ENCODE data around the gene NGEF.
"Not testable (repeated sequence)": the region's sequence is repeated elsewhere in the genome, so short reads cannot be mapped to it uniquely, and the experiment has no call there.

NGEF gene

GRCh38 chr2:233022561-233022960 lies 9.5 kb upstream of the NGEF start:
- DNase-seq: no peak

GRCh38 chr2:233021771-233022170 lies 8.7 kb upstream of the NGEF start:
- no peak for DNase-seq

DNA sequence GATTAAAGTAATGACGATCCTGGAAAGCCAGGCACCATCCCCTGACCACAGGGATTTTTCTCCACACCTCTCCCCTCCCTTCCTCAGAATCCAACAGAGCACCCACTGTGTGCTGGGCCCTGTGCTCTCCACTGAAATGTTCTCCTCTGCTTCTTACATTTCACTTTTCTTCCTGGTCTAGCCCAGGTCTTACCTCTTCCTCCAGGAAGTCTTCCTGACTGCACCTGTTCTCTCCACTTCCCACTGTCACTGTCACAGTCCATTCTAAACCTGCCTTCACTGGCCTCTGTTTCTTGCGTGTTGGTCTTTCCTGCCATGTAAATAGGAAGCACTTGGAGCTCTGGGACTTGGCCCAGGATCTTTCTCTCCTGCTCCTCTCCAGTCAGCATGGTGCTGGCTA lies 7.4 kb upstream of the NGEF start:
- no peak for DNase-seq

GRCh38 chr2:233019610-233020009 lies 6.6 kb upstream of the NGEF start:
- not testable (repeated sequence) for DNase-seq

- DNase-seq: no peak
Observed at GRCh38 chr2:233017947-233018346, 4.9 kb upstream of the NGEF start.

GRCh38 chr2:233015019-233015645 lies 2.1 kb upstream of the NGEF start:
- no peak for DNase-seq

GRCh38 chr2:233013650-233014049 lies 594 bp upstream of the NGEF start:
- no peak for DNase-seq

DNA sequence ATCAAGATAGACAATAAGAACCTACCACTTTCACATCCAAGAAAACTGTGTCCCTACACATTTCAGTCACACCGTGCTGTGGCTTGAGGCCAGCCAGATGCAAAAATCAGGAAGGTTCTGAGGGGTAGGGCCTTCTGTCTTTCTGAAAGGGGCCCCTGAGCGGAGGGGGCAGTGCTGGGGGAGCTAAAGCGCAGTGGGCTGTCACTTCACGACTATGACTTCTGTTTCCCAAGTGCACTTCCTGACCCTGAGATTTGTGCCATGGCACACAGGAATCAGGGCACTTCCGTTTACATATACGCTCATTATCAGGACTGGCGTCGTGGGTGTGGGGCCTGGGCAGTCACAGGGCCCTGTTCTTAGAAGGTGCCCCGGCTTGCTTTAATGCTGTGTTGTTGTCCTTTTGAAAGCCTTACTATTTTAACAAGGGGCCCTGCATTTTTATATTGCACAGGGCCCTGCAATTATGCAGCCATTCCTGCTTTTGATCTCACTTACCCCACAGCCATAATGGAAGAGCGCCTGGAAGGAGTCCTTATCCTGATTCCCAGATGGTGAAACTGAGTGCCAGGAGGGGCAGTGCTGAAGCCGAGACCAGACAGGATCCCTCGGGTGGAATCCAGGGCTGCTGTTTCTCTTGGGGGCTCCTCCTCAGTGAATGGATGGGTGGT lies 620 bp downstream of the NGEF start:
- DNase-seq: no peak

- DNase-seq: no peak
Observed at GRCh38 chr2:233011702-233012131, 1.3 kb downstream of the NGEF start.

- no peak for DNase-seq
Observed at GRCh38 chr2:233011268-233011650, 1.8 kb downstream of the NGEF start.

DNA sequence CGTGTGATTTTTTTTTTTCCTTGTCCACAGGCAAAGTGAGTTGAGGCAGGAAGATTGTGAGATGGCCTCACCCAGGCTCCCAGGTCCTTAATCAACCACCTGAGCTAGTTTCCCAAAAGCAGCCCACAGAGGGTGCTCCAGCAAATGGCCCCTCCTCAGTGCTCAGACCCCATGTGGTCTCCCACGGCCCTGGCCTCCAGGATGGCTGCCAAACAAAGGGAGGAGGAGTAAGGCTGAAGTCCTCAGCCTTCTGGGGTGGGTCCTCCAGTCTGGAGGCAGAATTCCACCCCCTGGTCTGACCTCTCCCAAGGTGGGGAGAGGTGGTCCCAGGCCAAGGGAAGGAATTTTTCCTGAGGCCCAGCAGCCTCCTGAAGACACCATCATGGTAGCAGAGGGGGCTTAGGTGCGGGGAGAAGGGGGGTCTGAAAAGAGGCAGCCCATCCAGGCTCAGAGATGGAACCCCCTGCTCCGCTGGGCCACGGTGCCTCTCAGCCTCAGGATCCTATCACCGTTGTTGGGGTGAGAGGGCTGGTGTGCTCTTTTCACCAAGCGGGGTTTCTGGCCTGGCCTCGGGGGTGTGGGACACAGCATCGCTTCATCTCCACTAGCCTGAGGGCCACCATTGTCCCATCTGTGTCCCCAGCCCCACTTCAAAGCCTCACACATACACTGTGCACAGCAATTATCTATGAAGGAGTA lies 2.3 kb downstream of the NGEF start:
- DNase-seq: no peak

- no peak for DNase-seq
Observed at GRCh38 chr2:233009661-233010060, 3.4 kb downstream of the NGEF start.

DNA sequence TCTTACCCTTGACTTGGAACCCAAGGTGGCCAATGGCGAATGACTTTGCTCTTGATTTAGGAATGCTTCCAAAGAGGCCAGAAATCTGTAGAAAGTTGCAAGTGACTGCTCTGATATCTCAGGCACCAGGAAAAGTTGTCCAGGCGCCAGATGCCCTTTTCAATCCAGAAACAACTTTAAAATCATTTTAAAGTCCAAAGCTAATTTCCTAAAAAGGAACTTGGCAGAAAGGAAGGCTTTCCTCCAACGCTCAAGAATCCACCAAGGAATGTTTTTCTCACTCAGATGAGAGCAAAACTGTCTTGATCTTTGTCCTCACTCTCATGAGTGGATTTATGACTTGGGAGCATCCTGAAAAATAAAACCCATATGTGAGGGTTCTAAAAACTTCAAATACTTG lies 5.3 kb downstream of the NGEF start:
- DNase-seq: no peak

GRCh38 chr2:233007270-233007669 lies 5.8 kb downstream of the NGEF start:
- no peak for DNase-seq

GRCh38 chr2:233006648-233007047 lies 6.4 kb downstream of the NGEF start:
- no peak for DNase-seq

- DNase-seq: no peak
Observed at GRCh38 chr2:233005096-233005495, 8.0 kb downstream of the NGEF start.

DNA sequence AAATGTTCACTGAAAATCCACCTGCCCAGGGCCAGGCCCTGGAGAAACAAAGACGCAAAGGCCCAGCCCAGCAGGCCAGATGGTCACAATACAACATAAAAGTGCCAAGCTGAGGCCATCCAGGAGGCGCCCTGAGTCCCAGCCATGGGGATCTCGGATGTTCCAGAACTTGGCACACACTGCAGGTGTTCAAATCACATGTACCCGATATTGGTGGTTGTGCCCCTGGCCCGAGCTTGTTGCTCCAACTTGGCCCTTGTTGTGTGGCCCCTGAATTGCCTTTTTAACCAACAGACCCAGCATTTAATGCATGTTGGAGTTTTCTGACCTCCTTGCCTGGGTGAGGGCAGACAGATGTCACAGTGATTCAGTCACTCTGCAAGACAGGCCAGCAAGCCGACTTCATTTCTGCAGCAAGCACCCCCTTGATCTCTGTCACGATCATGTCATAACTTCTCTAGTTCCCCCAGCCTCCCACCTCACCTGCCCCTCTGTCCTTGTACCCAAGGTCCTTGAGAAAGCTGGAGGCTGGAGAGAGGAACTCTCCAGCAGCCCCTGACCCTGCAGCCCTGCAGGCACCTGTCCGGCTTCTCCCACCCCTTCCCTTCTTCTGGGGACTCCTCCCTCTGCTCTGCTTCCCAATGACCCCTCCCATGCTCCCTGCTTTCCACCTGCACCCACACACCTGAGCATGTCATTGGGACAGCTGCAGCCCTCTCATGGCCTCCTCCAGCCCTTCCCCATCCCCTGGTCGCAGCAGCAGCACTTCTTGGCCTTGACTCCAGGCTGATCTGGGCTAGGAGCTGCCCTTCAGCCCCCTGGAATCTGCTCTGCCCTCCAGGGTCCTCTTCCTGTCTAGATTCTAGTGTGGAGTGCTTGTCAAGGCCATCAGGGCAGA lies 9.1 kb downstream of the NGEF start:
- DNase-seq: no peak

DNA sequence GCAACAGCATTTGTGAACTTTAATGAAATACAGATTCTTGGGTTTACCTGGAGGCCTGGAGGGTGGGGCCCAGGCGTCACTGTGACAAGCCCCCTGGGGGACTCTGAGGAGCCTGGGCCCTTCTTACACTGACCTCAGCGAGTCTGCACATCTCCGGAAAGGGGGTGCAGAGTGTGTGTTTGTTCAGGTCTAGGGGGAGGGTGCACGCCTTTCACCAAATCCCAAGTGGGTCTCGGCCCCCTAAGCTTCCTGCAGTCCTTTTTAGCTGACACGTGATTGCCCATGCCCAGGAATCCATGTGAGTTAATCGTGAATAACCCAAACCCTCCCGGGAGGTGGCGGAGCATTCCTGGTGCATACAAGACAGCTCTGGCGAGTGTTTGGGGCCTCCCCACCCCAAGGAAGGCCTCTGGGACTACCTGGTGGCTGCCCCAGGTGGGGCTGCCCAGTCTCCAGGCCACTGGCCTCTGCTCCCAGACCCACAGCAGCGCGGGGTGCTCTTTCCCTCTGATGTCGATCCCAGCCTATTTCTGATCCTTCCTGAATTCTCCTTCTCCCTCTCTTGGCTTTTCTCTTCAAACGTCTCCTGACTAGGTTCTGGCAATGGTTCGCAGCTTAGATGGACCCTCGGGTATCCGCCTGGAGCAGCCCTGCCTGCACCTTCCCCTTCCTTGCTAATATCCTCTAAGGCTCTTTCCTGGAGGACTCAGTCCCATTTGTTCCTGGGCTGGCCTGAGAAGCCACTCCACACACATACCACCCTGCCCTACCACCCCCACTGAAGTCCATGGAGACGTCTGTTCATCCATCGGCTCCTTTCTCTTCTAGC lies 10.0 kb downstream of the NGEF start:
- no peak for DNase-seq

- no peak for DNase-seq
Observed at GRCh38 chr2:233000886-233001750, 11.9 kb downstream of the NGEF start.

DNA sequence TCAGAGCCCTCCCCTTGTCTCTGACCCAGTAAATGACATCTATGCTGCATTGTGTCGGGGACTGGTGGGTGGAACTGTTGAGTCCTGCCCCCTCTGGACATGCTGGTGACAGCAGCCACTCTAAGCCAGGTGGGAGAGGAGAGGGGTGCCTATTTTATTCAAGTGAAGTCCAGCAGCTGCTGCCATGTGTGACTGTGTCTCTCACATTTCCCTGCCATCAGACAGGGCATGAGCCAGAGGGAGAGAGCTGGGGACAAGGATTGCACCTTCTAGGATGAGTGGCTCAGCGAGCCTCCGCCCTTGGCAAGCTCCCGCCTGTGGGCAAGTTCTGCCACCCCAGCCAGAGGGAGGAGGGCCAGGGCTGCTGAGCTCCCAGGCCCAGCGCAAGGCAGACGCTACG lies 13.7 kb downstream of the NGEF start:
- no peak for DNase-seq

GRCh38 chr2:232998666-232998985 lies 14.4 kb downstream of the NGEF start:
- DNase-seq: no peak

Data from Kasumi-1 (cell line).